ENCODE measurements around the gene ACR.

Gene ACR

GRCh38 chr22:50717709-50718351 lies 20.2 kb upstream of the ACR start:
- no peak for DNase-seq

- DNase-seq: no peak
These were observed 19.7 kb upstream of the ACR start for GRCh38 chr22:50718352-50718709.

GRCh38 chr22:50719814-50720300 lies 18.1 kb upstream of the ACR start:
- DNase-seq: no peak

GRCh38 chr22:50720301-50721256 lies 17.4 kb upstream of the ACR start:
- no peak for DNase-seq

GRCh38 chr22:50721257-50721844 lies 16.7 kb upstream of the ACR start:
- DNase-seq: no peak

- no peak for DNase-seq
These were observed 15.8 kb upstream of the ACR start for GRCh38 chr22:50722048-50722701.

- DNase-seq: no peak
These were observed 15.1 kb upstream of the ACR start for GRCh38 chr22:50722716-50723428.

GRCh38 chr22:50723991-50724390 lies 14.0 kb upstream of the ACR start:
- DNase-seq: no peak

- DNase-seq: no peak
These were observed 13.4 kb upstream of the ACR start for GRCh38 chr22:50724616-50725015.

- DNase-seq: no peak
These were observed 12.4 kb upstream of the ACR start for GRCh38 chr22:50725597-50725996.

- no peak for DNase-seq
These were observed 11.2 kb upstream of the ACR start for GRCh38 chr22:50726643-50727340.

- no peak for DNase-seq
These were observed 10.1 kb upstream of the ACR start for GRCh38 chr22:50727678-50728522.

- no peak for DNase-seq
These were observed 9.5 kb upstream of the ACR start for GRCh38 chr22:50728523-50728931.

- DNase-seq: no peak
These were observed 8.5 kb upstream of the ACR start for GRCh38 chr22:50729391-50730012.

GRCh38 chr22:50730013-50730891 lies 7.8 kb upstream of the ACR start:
- no peak for DNase-seq

GRCh38 chr22:50730941-50731661 lies 6.9 kb upstream of the ACR start:
- no peak for DNase-seq

GRCh38 chr22:50731811-50732624 lies 6.0 kb upstream of the ACR start:
- no peak for DNase-seq

GRCh38 chr22:50732681-50733080 lies 5.3 kb upstream of the ACR start:
- no peak for DNase-seq

Data from NCI-H2029 (cell line).